K562 (cell line): ENCODE measurements around the gene UNC5C. TPM values are rescaled to one million over a fixed set of nuclear protein-coding genes. Genes with fewer than 3 reads are reported as not detected.

ENCODE experiments used
- EP300 ChIP-seq: IDR thresholded peaks from 2 replicates; pipeline ENCODE4 v1.6.1; 2012; ENCODE audit warnings: low read length, improper control_type of control experiment
- FOXJ2 ChIP-seq: fragments of 200-800 bp; sonication (Bioruptor generic); IDR thresholded peaks from 2 replicates; pipeline ENCODE4 v1.6.1; 2016; ENCODE audit warnings: missing genetic modification characterization, missing compliant biosample characterization
- GABPB1 ChIP-seq: sonication (generic); formaldehyde crosslinking; IDR thresholded peaks from 2 replicates; pipeline ENCODE4 v1.8.0; 2022; ENCODE audit warnings: mild to moderate bottlenecking, missing genetic modification reagents
- KLF16 ChIP-seq: IDR thresholded peaks from 2 replicates; pipeline ENCODE4 v1.6.1; 2016; ENCODE audit warnings: antibody characterized with exemption
- MEIS2 ChIP-seq: fragments of 450-650 bp; IDR thresholded peaks from 2 replicates; pipeline ENCODE4 v1.6.1; 2014; ENCODE audit warnings: mild to moderate bottlenecking; ENCODE audit not compliant: partially characterized antibody
- MTA2 ChIP-seq: fragments of 450-650 bp; IDR thresholded peaks from 2 replicates; pipeline ENCODE4 v1.6.1; 2016; ENCODE audit warnings: low read depth
- NONO ChIP-seq, 2 experiments: fragments of 200-400 bp in 1 of 2; fragments of 450-650 bp in 1 of 2; formaldehyde crosslinking in 1 of 2; IDR thresholded peaks; 2 replicates each; pipeline ENCODE4 v1.6.1; 2017; ENCODE audit warnings: low read depth in 2 of 2, mild to moderate bottlenecking in 2 of 2, moderate library complexity in 2 of 2, low read length in 1 of 2
- NR2C2 ChIP-seq, 2 experiments: fragments of 200-800 bp in 1 of 2; sonication (Bioruptor generic) in 1 of 2; sonication (generic) in 1 of 2; formaldehyde crosslinking in 1 of 2; IDR thresholded peaks; 2 replicates each; pipeline versions ENCODE4 v1.6.1 to v1.8.0; 2016 to 2022; ENCODE audit warnings: mild to moderate bottlenecking in 1 of 2, missing compliant biosample characterization in 1 of 2, missing genetic modification characterization in 1 of 2, missing genetic modification reagents in 1 of 2
- PHB2 ChIP-seq: fragments of 450-650 bp; IDR thresholded peaks from 2 replicates; pipeline ENCODE4 v1.6.1; 2017; ENCODE audit warnings: low read depth
- POLR2AphosphoS5 ChIP-seq: IDR thresholded peaks from 2 replicates; pipeline ENCODE4 v1.6.1; 2011; ENCODE audit warnings: mild to moderate bottlenecking, low read depth, low read length, moderate library complexity; ENCODE audit not compliant: control insufficient read depth, insufficient read depth
- SMAD2 ChIP-seq: fragments of 150-350 bp; IDR thresholded peaks from 2 replicates; pipeline ENCODE4 v1.6.1; 2014; ENCODE audit warnings: low read depth, mild to moderate bottlenecking, low read length
- TARDBP ChIP-seq: fragments of 450-650 bp; IDR thresholded peaks from 2 replicates; pipeline ENCODE4 v1.6.1; 2016
- ZBED1 ChIP-seq: IDR thresholded peaks from 2 replicates; pipeline ENCODE4 v1.6.1; 2014
- ZC3H8 ChIP-seq: fragments of 450-650 bp; IDR thresholded peaks from 2 replicates; pipeline ENCODE4 v1.6.1; 2017
- ZNF175 ChIP-seq: fragments of 200-800 bp; sonication (Bioruptor generic); IDR thresholded peaks from 2 replicates; pipeline ENCODE4 v1.6.1; 2016; ENCODE audit warnings: low read depth, mild to moderate bottlenecking, missing genetic modification characterization, missing compliant biosample characterization
- ZNF589 ChIP-seq: fragments of 200-800 bp; sonication (Bioruptor generic); IDR thresholded peaks from 2 replicates; pipeline ENCODE4 v1.6.1; 2016; ENCODE audit warnings: low read depth, missing genetic modification characterization, missing compliant biosample characterization
- polyA plus RNA-seq, 8 experiments: library from polyadenylated mRNA; depleted of rRNA in 4 of 8; stranded (reverse) in 5 of 8; unstranded in 3 of 8; fragments of >200 nt; fragmentation: Nextera tagmentation in 2 of 8; fragmentation: Illumina TruSeq in 1 of 8; extraction: Ambion mirVana in 2 of 8; extraction: Trizol in 1 of 8; gene quantifications; 2 replicates each; pipeline versions ENCODE4 v1.2.1 to v1.2.3, GENCODE V29; 2011 to 2014; ENCODE audit warnings: inconsistent platforms in 1 of 8, missing spikeins in 1 of 8
- total RNA-seq, 7 experiments: library from RNA; depleted of rRNA in 6 of 7; stranded (reverse); fragments of >200 nt in 6 of 7; fragmentation: Illumina TruSeq in 2 of 7; extraction: Trizol in 2 of 7; gene quantifications; 2 replicates each; pipeline versions ENCODE4 v1.2.1 to v1.2.3, GENCODE V29; 2011 to 2021; ENCODE audit warnings: low replicate concordance in 1 of 7
- TF ChIP-seq, protein P1 (sequence below): fragments of 200-800 bp; sonication (Bioruptor generic); IDR thresholded peaks from 2 replicates; pipeline ENCODE4 v1.6.1; 2016; ENCODE audit warnings: missing genetic modification characterization, missing compliant biosample characterization
- TF ChIP-seq, protein P2 (sequence below), 2 experiments: IDR thresholded peaks; 2 replicates each; pipeline ENCODE4 v1.6.1; 2012; ENCODE audit warnings: improper control_type of control experiment in 2 of 2, low read depth in 2 of 2, low read length in 2 of 2, borderline replicate concordance in 1 of 2
- TF ChIP-seq, protein P3 (sequence below): fragments of 200-400 bp; formaldehyde crosslinking; IDR thresholded peaks from 2 replicates; pipeline ENCODE4 v1.6.1; 2017; ENCODE audit warnings: mild to moderate bottlenecking, low read depth, low read length, moderate library complexity

The UNC5C gene
- total and polyA plus RNA-seq, 9 of the 15 experiments (the other 6 are each of a cell fraction or from before 2014, with no cell fraction given) = under 0.01 to 0.10 (median 0.03) TPM; not detected in 1

DNA sequence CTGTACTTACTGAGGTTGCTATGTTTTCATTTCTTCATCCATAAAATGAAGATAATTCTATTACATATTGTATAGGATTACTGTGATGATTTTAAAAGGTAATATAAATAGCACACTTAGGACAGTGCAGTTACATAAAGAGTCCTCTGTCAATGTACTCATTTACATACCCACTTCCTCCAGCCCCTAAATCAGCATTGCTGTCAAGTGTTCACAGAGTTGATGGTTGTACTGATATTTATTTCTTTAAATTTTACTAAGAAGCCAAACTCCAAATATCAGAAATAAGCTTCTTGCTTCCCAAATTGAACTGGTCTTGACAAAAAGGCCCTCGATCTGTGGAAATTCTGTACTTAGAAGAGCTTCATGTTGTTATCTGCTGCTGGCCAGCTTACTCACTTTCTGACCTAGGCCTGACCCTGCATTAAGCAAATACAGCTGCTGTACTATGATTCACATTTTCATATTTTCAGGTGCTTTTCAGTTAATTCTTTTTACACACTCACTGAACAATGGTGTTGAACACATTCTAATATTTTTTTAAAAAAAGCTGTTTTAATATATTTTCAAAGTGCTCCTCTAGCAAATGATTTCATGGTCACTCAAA, 259.6 kb downstream of the UNC5C start (continued):
- TF ChIP-seq, protein P1, sequence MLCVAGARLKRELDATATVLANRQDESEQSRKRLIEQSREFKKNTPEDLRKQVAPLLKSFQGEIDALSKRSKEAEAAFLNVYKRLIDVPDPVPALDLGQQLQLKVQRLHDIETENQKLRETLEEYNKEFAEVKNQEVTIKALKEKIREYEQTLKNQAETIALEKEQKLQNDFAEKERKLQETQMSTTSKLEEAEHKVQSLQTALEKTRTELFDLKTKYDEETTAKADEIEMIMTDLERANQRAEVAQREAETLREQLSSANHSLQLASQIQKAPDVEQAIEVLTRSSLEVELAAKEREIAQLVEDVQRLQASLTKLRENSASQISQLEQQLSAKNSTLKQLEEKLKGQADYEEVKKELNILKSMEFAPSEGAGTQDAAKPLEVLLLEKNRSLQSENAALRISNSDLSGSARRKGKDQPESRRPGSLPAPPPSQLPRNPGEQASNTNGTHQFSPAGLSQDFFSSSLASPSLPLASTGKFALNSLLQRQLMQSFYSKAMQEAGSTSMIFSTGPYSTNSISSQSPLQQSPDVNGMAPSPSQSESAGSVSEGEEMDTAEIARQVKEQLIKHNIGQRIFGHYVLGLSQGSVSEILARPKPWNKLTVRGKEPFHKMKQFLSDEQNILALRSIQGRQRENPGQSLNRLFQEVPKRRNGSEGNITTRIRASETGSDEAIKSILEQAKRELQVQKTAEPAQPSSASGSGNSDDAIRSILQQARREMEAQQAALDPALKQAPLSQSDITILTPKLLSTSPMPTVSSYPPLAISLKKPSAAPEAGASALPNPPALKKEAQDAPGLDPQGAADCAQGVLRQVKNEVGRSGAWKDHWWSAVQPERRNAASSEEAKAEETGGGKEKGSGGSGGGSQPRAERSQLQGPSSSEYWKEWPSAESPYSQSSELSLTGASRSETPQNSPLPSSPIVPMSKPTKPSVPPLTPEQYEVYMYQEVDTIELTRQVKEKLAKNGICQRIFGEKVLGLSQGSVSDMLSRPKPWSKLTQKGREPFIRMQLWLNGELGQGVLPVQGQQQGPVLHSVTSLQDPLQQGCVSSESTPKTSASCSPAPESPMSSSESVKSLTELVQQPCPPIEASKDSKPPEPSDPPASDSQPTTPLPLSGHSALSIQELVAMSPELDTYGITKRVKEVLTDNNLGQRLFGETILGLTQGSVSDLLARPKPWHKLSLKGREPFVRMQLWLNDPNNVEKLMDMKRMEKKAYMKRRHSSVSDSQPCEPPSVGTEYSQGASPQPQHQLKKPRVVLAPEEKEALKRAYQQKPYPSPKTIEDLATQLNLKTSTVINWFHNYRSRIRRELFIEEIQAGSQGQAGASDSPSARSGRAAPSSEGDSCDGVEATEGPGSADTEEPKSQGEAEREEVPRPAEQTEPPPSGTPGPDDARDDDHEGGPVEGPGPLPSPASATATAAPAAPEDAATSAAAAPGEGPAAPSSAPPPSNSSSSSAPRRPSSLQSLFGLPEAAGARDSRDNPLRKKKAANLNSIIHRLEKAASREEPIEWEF (CRISPR knock-in tag) = no peak
- TF ChIP-seq, protein P2, sequence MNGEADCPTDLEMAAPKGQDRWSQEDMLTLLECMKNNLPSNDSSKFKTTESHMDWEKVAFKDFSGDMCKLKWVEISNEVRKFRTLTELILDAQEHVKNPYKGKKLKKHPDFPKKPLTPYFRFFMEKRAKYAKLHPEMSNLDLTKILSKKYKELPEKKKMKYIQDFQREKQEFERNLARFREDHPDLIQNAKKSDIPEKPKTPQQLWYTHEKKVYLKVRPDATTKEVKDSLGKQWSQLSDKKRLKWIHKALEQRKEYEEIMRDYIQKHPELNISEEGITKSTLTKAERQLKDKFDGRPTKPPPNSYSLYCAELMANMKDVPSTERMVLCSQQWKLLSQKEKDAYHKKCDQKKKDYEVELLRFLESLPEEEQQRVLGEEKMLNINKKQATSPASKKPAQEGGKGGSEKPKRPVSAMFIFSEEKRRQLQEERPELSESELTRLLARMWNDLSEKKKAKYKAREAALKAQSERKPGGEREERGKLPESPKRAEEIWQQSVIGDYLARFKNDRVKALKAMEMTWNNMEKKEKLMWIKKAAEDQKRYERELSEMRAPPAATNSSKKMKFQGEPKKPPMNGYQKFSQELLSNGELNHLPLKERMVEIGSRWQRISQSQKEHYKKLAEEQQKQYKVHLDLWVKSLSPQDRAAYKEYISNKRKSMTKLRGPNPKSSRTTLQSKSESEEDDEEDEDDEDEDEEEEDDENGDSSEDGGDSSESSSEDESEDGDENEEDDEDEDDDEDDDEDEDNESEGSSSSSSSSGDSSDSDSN (IDR thresholded peaks at IDR 0.05; ENCODE audit: borderline replicate concordance in 1 of 2, low read depth in 2 of 2, low read length in 2 of 2) = no peak
- 0 out of 2 replicates have a peak, but pooled peaks have one; percentile 54 for TF ChIP-seq TARDBP
- peak; percentile 97 for TF ChIP-seq EP300
- TF ChIP-seq NONO (IDR thresholded peaks at IDR 0.05; ENCODE audit: low read depth in 2 of 2, low read length in 1 of 2) = 0 out of 4 replicates have a peak, but pooled peaks of 1 of the 2 experiments have one; percentile 56
- TF ChIP-seq, protein P3, sequence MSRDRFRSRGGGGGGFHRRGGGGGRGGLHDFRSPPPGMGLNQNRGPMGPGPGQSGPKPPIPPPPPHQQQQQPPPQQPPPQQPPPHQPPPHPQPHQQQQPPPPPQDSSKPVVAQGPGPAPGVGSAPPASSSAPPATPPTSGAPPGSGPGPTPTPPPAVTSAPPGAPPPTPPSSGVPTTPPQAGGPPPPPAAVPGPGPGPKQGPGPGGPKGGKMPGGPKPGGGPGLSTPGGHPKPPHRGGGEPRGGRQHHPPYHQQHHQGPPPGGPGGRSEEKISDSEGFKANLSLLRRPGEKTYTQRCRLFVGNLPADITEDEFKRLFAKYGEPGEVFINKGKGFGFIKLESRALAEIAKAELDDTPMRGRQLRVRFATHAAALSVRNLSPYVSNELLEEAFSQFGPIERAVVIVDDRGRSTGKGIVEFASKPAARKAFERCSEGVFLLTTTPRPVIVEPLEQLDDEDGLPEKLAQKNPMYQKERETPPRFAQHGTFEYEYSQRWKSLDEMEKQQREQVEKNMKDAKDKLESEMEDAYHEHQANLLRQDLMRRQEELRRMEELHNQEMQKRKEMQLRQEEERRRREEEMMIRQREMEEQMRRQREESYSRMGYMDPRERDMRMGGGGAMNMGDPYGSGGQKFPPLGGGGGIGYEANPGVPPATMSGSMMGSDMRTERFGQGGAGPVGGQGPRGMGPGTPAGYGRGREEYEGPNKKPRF = no peak
- no peak for TF ChIP-seq ZNF175 (CRISPR knock-in tag)
- TF ChIP-seq PHB2 = peak; percentile 85
- 0 out of 2 replicates have a peak, but pooled peaks have one; percentile 43 for TF ChIP-seq ZBED1
- no peak for TF ChIP-seq SMAD2
- TF ChIP-seq MEIS2 = peak; percentile 87
- peak; percentile 81 for TF ChIP-seq ZNF589 (CRISPR knock-in tag)
- TF ChIP-seq FOXJ2 = 0 out of 2 replicates have a peak, but pooled peaks have one; percentile 24
- peak; percentile 96 for TF ChIP-seq MTA2
- no peak for TF ChIP-seq NR2C2 (CRISPR knock-in tag; IDR thresholded peaks at IDR 0.05)
- TF ChIP-seq NR2C2 (tag; IDR thresholded peaks at IDR 0.05) = peak; percentile 73
- peak; percentile 91 for TF ChIP-seq KLF16
- TF ChIP-seq POLR2AphosphoS5 = peak; percentile 97
- TF ChIP-seq GABPB1 (CRISPR knock-in tag) = no peak
- TF ChIP-seq ZC3H8 = no peak
